SK-N-MC (cell line): ENCODE results near the gene COL20A1.

Experiments
- EZH2 ChIP-seq: fragments of 200-600 bp; sonication (generic); IDR thresholded peaks from one replicate; pipeline ENCODE4 v1.6.1; 2017; ENCODE audit warnings: antibody characterized with exemption
- POLR2AphosphoS5 ChIP-seq: IDR thresholded peaks from 2 replicates; pipeline ENCODE4 v1.6.1; 2012; ENCODE audit warnings: mild to moderate bottlenecking, low read depth, low read length, borderline replicate concordance

DNA sequence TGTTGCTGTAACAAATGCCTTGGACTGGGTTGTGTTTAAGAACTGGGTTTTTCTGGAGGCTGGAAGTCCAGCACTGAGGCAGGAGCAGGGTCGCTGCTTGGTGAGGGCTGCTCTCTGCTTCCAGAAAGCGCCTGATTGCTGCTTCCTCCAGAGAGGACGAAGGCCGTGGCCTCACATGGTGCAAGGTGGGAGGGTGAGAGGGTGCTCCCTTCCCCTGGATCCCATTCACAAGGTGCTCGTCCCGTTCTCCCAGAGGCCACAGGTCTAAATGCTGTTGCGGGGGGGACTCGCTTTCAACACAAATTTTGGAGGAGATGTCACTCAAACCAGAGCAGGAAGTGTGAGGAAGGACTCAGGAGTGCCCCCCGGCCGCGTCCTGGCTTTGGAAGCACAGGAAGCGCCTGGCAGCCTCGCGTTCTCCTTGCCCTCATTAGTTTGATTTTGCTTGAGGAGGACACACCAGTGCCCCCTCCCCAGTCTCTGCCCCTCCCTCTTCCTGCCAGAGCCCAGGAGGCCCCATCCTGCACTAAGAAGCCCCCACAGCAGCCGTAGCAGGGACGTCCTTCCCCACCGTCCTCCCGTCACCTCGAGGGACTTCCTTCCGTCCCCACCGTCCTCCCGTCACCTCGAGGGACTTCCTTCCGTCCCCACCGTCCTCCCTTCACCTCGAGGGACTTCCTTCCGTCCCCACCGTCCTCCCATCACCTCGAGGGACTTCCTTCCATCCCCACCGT lies 31.0 kb upstream of the COL20A1 start:
- no peak for TF ChIP-seq POLR2AphosphoS5
- TF ChIP-seq EZH2: no peak
